A673 (cell line): ENCODE results near the gene CHORDC1.

Source experiments
- EZH2 ChIP-seq: fragments of 200-600 bp; sonication (generic); IDR thresholded peaks from 2 replicates; pipeline ENCODE4 v1.6.1; 2017; ENCODE audit warnings: borderline replicate concordance, low read depth, mild to moderate bottlenecking, mixed read lengths, antibody characterized with exemption, low read length; ENCODE audit not compliant: poor library complexity, severe bottlenecking
- TF ChIP-seq, protein P1 (sequence below): fragments of 300-800, 200-600 bp; sonication (generic); conservative IDR thresholded peaks from 2 replicates; pipeline ENCODE4 v1.5.1; 2017; ENCODE audit warnings: low read depth, mild to moderate bottlenecking, antibody characterized with exemption, low read length, moderate library complexity, mixed read lengths

DNA sequence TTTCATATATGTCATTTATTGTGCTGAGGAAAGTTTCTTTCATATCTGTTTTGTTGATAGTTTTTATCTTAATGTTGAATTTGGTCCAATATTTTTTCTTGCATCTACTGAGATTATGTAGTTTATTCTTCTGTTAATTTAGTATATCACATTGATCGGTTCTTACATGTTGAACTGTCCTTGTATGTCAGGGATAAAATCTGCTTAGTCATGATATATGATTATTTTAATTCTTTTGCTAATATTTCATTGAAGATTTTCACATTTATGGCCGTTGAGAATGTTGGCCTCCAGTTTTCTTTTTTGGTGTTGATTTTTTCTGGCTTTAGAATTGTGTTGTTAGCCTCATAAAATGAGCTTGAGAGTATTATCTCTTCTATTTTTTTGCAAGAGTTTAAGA lies 31.2 kb upstream of the CHORDC1 start:
- TF ChIP-seq, protein P1, sequence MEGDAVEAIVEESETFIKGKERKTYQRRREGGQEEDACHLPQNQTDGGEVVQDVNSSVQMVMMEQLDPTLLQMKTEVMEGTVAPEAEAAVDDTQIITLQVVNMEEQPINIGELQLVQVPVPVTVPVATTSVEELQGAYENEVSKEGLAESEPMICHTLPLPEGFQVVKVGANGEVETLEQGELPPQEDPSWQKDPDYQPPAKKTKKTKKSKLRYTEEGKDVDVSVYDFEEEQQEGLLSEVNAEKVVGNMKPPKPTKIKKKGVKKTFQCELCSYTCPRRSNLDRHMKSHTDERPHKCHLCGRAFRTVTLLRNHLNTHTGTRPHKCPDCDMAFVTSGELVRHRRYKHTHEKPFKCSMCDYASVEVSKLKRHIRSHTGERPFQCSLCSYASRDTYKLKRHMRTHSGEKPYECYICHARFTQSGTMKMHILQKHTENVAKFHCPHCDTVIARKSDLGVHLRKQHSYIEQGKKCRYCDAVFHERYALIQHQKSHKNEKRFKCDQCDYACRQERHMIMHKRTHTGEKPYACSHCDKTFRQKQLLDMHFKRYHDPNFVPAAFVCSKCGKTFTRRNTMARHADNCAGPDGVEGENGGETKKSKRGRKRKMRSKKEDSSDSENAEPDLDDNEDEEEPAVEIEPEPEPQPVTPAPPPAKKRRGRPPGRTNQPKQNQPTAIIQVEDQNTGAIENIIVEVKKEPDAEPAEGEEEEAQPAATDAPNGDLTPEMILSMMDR: no peak
- TF ChIP-seq EZH2: no peak
